K562 (cell line): ENCODE results near the gene DYNC2H1. TPM values are rescaled to one million over a fixed set of nuclear protein-coding genes. Genes with fewer than 3 reads are reported as not detected.

ENCODE experiments used
- ATAC-seq: fragments of 200-7000 bp; cut with Tn5 transposase; 3 replicates; pipeline ENCODE4 v1.9.1; 2020; ENCODE audit warnings: moderate library complexity
- BruUV-seq: library from RNA; stranded (reverse); fragments of 400-500 nt; replicated peaks from 2 replicates; lab custom pipeline; 2021; lab: Mats Ljungman, UMichigan
- CTCF ChIA-PET: fragments of 300-600 bp; formaldehyde crosslinking; extraction: SDS; loops from one replicate; lab custom pipeline; 2021; ENCODE audit warnings: low intra/inter-chr PET ratio; lab: Yijun Ruan, JAX
- POLR2A ChIA-PET: fragments of 300-600, 350-650 bp; sonication (Branson Sonifier 250); formaldehyde crosslinking; extraction: SDS; loops from one replicate; lab custom pipeline; 2021; ENCODE audit warnings: antibody characterized with exemption, inconsistent platforms; lab: Yijun Ruan, JAX
- DNase-seq, 4 experiments: peaks; one replicate each; pipeline versions ENCODE4 v3.0.0 to v3.0.0-alpha.2; 2011 to 2018; ENCODE audit warnings: low spot score in 3 of 4, mixed read lengths in 3 of 4; ENCODE audit errors: extremely low read depth in 1 of 4
- FAIRE-seq: peaks from 2 replicates; lab custom pipeline; 2011; peaks lifted over from hg19 to GRCh38; lab: Jason Lieb, UNC
- H2AFZ ChIP-seq: 2 replicates; pipeline ENCODE4 v1.6.0; 2011; ENCODE audit warnings: low read depth, low read length, control low read depth, inconsistent platforms
- H3K27ac ChIP-seq: fragments of 200-600 bp; 3 replicates; pipeline ENCODE4 v1.8.0; 2011; ENCODE audit warnings: low read depth, mild to moderate bottlenecking, control low read depth, inconsistent platforms, low read length, moderate library complexity, mixed read lengths; ENCODE audit errors: extremely low read depth
- H3K27me3 ChIP-seq, 2 experiments: fragments of 300-600 bp in 1 of 2; 2 replicates in 1 of 2; 3 replicates in 1 of 2; pipeline versions ENCODE4 v1.6.0 to v1.8.0; 2011; ENCODE audit warnings: inconsistent platforms in 2 of 2, low read length in 2 of 2, mild to moderate bottlenecking in 1 of 2, mixed read lengths in 1 of 2, moderate library complexity in 1 of 2; ENCODE audit not compliant: control insufficient read depth in 2 of 2, insufficient read depth in 2 of 2
- H3K36me3 ChIP-seq: fragments of 300-600 bp; 3 replicates; pipeline ENCODE4 v1.8.0; 2011; ENCODE audit warnings: mild to moderate bottlenecking, low read length, inconsistent platforms; ENCODE audit not compliant: control insufficient read depth, insufficient read depth
- H3K4me1 ChIP-seq, 2 experiments: fragments of 200-600 bp in 1 of 2; replicated peaks in 1 of 2; 2 replicates in 1 of 2; 3 replicates in 1 of 2; pipeline versions ENCODE4 v1.5.1 to v1.8.0; 2011; ENCODE audit warnings: inconsistent platforms in 2 of 2, low read length in 2 of 2, mild to moderate bottlenecking in 1 of 2, mixed read lengths in 1 of 2, moderate library complexity in 1 of 2; ENCODE audit not compliant: control insufficient read depth in 2 of 2, insufficient read depth in 2 of 2
- H3K4me2 ChIP-seq: 2 replicates; pipeline ENCODE4 v1.6.1; 2011; ENCODE audit warnings: low read length, control low read depth, inconsistent platforms, mixed read lengths; ENCODE audit not compliant: insufficient read depth
- H3K4me3 ChIP-seq: fragments of 200-600 bp; sonication (generic), shearing (Covaris generic); 2 replicates; pipeline ENCODE4 v1.5.1; 2016; ENCODE audit warnings: control low read depth, inconsistent platforms
- H3K79me2 ChIP-seq: fragments of 200-600 bp; 3 replicates; pipeline ENCODE4 v1.8.0; 2011; ENCODE audit warnings: low read length, inconsistent platforms; ENCODE audit not compliant: control insufficient read depth, insufficient read depth
- H3K9ac ChIP-seq, 2 experiments: 2 replicates each; pipeline versions ENCODE4 v1.6.0 to v1.6.1; 2011; ENCODE audit warnings: low read depth in 2 of 2, low read length in 2 of 2, control low read depth in 1 of 2, inconsistent platforms in 1 of 2, mild to moderate bottlenecking in 1 of 2, mixed read lengths in 1 of 2; ENCODE audit not compliant: insufficient read depth in 1 of 2
- H3K9me1 ChIP-seq: one replicate; pipeline ENCODE4 v1.6.0; 2011; ENCODE audit warnings: inconsistent platforms, mild to moderate bottlenecking, low read length, moderate library complexity; ENCODE audit not compliant: control insufficient read depth, insufficient read depth
- H3K9me3 ChIP-seq: replicated peaks from 2 replicates; pipeline ENCODE4 v1.5.1; 2011; ENCODE audit warnings: low read depth, low read length, inconsistent platforms; ENCODE audit not compliant: control insufficient read depth, insufficient read depth
- H4K20me1 ChIP-seq: replicated peaks from 2 replicates; pipeline ENCODE4 v1.6.1; 2011; ENCODE audit warnings: low read length, inconsistent platforms, mixed read lengths; ENCODE audit not compliant: control insufficient read depth, insufficient read depth
- CLOCK ChIP-seq: fragments of 250-450 bp; sonication (Bioruptor Pico); IDR thresholded peaks from 2 replicates; pipeline ENCODE4 v1.4.0; 2020; ENCODE audit warnings: mild to moderate bottlenecking, moderate library complexity, borderline replicate concordance
- E2F4 ChIP-seq: sonication (generic); formaldehyde crosslinking; IDR thresholded peaks from 2 replicates; pipeline ENCODE4 v1.8.0; 2022; ENCODE audit warnings: mild to moderate bottlenecking, low read depth, missing genetic modification reagents
- E2F6 ChIP-seq, 2 experiments: IDR thresholded peaks; 2 replicates each; pipeline ENCODE4 v1.6.1; 2011; ENCODE audit warnings: borderline replicate concordance in 1 of 2, control low read depth in 1 of 2, low read depth in 1 of 2, low read length in 1 of 2, mild to moderate bottlenecking in 1 of 2, mixed read lengths in 1 of 2, moderate library complexity in 1 of 2; ENCODE audit not compliant: insufficient read depth in 1 of 2, insufficient read length in 1 of 2, poor library complexity in 1 of 2, severe bottlenecking in 1 of 2; ENCODE audit errors: extremely low read depth in 1 of 2
- ETS1 ChIP-seq: conservative IDR thresholded peaks from 2 replicates; pipeline ENCODE4 v1.6.1; 2011; ENCODE audit warnings: low read depth, mild to moderate bottlenecking, low read length; ENCODE audit not compliant: control insufficient read depth
- PHB ChIP-seq: fragments of 250-450 bp; sonication (Bioruptor Pico); IDR thresholded peaks from 2 replicates; pipeline ENCODE4 v1.5.0; 2021
- SMAD2 ChIP-seq: fragments of 150-350 bp; IDR thresholded peaks from 2 replicates; pipeline ENCODE4 v1.6.1; 2014; ENCODE audit warnings: low read depth, mild to moderate bottlenecking, low read length
- ZBTB33 ChIP-seq: sonication (generic); formaldehyde crosslinking; IDR thresholded peaks from 2 replicates; pipeline ENCODE4 v1.8.1; 2023; ENCODE audit warnings: mild to moderate bottlenecking, missing genetic modification reagents
- WGBS: fragments of 100-300 bp; shearing (Covaris generic); methylation state at CpG from one replicate; pipeline ENCODE4 v1.1.6; 2016; ENCODE audit warnings: low coverage, mixed read lengths; ENCODE audit not compliant: insufficient coverage; ENCODE audit errors: missing lambda C conversion rate; 5-methylcytosine and 5-hydroxymethylcytosine counted together
- in situ Hi-C: fragments of 300-500 bp; cut with MboI; formaldehyde crosslinking; loops from 4 replicates; pipeline ENCODE4 v1.15.0; 2018; ENCODE audit warnings: inconsistent platforms, mixed read lengths
- intact Hi-C: fragments of 100-400 bp; cut with micrococcal nuclease; formaldehyde crosslinking; loops from 2 replicates; pipeline ENCODE4 v1.14.2; 2022
- polyA plus RNA-seq, 8 experiments: library from polyadenylated mRNA; depleted of rRNA in 4 of 8; stranded (reverse) in 5 of 8; unstranded in 3 of 8; fragments of >200 nt; fragmentation: Nextera tagmentation in 2 of 8; fragmentation: Illumina TruSeq in 1 of 8; extraction: Ambion mirVana in 2 of 8; extraction: Trizol in 1 of 8; gene quantifications; 2 replicates each; pipeline versions ENCODE4 v1.2.1 to v1.2.3, GENCODE V29; 2011 to 2014; ENCODE audit warnings: inconsistent platforms in 1 of 8, missing spikeins in 1 of 8
- total RNA-seq, 7 experiments: library from RNA; depleted of rRNA in 6 of 7; stranded (reverse); fragments of >200 nt in 6 of 7; fragmentation: Illumina TruSeq in 2 of 7; extraction: Trizol in 2 of 7; gene quantifications; 2 replicates each; pipeline versions ENCODE4 v1.2.1 to v1.2.3, GENCODE V29; 2011 to 2021; ENCODE audit warnings: low replicate concordance in 1 of 7

The DYNC2H1 gene
- total and polyA plus RNA-seq, 9 of the 15 experiments (the other 6 are each of a cell fraction or from before 2014, with no cell fraction given): 0.08 to 0.64 (median 0.20) TPM

GRCh38 chr11:103322821-103323220 is 213.6 kb downstream of the DYNC2H1 start (continued):
- TF ChIP-seq ETS1: no peak
- no peak for TF ChIP-seq E2F6 (IDR thresholded peaks at IDR 0.05; ENCODE audit: borderline replicate concordance in 1 of 2, extremely low read depth in 1 of 2, insufficient read depth in 1 of 2, insufficient read length in 1 of 2, low read depth in 1 of 2, low read length in 1 of 2, poor library complexity in 1 of 2, severe bottlenecking in 1 of 2)

GRCh38 chr11:103325686-103326069 is 216.5 kb downstream of the DYNC2H1 start:
- intact Hi-C loops (loop anchor here (1.0 kb wide), 1 partner anchor 276 kb away; no protein-coding TSS in a partner anchor), in situ Hi-C loops (no loop called here)
- H4K20me1 ChIP-seq: no peaks in the 10 kb centered on the region
- H3K4me2 ChIP-seq: no peak overlapping the region
- H3K9me3 ChIP-seq: no peaks in the 10 kb centered on the region; the same call in 1 of the 2 replicates
- ATAC-seq (no peak), DNase-seq (no peak), FAIRE-seq (no peak)
- ChIA-PET POLR2A (no interaction called here), CTCF (no interaction called here)
- BruUV-seq: no TSS peak
- no peak overlapping the region for H3K9ac ChIP-seq
- 2% methylated on average over 7 of the region's 7 CpGs for WGBS
- H3K4me3 ChIP-seq: no peak overlapping the region
- no peaks in the 10 kb centered on the region for H3K79me2 ChIP-seq
- no peaks in the 10 kb centered on the region for H3K27me3 ChIP-seq
- no peak overlapping the region for H2AFZ ChIP-seq
- no peaks in the 10 kb centered on the region for H3K36me3 ChIP-seq
- no peaks in the 10 kb centered on the region for H3K4me1 ChIP-seq
- no peak overlapping the region for H3K27ac ChIP-seq
- no peaks in the 10 kb centered on the region for H3K9me1 ChIP-seq
- no peak for TF ChIP-seq SMAD2
- TF ChIP-seq CLOCK (CRISPR knock-in tag): no peak
- no peak for TF ChIP-seq E2F4 (CRISPR knock-in tag)
- TF ChIP-seq PHB (CRISPR knock-in tag): no peak
- TF ChIP-seq ZBTB33: no peak
